H9 (cell line): ENCODE results near the gene LRRC15. TPM values are rescaled to one million over a fixed set of nuclear protein-coding genes. Genes with fewer than 3 reads are reported as not detected.

Source experiments
- DNase-seq: peaks from one replicate; pipeline ENCODE4 v3.0.0-alpha.2; 2017
- H2AFZ ChIP-seq: one replicate; pipeline ENCODE4 v1.6.1; 2013; ENCODE audit warnings: mild to moderate bottlenecking, low read length, control low read depth, moderate library complexity
- H2AK5ac ChIP-seq: 2 replicates; pipeline ENCODE4 v1.6.1; 2013; ENCODE audit warnings: low read length, control low read depth, mixed read lengths; ENCODE audit not compliant: insufficient read length
- H2BK120ac ChIP-seq: one replicate; pipeline ENCODE4 v1.6.1; 2013; ENCODE audit warnings: low read depth, mild to moderate bottlenecking, low read length, control low read depth, inconsistent platforms; ENCODE audit not compliant: poor library complexity, severe bottlenecking
- H2BK12ac ChIP-seq: 2 replicates; pipeline ENCODE4 v1.6.1; 2013; ENCODE audit warnings: low read length, control low read depth, mixed read lengths, low read depth; ENCODE audit not compliant: insufficient read length
- H2BK15ac ChIP-seq: 2 replicates; pipeline ENCODE4 v1.6.1; 2013; ENCODE audit warnings: low read depth, low read length, control low read depth
- H2BK20ac ChIP-seq: one replicate; pipeline ENCODE4 v1.6.1; 2013; ENCODE audit warnings: low read depth, mild to moderate bottlenecking, low read length, control low read depth, inconsistent platforms; ENCODE audit not compliant: poor library complexity, severe bottlenecking
- H2BK5ac ChIP-seq: 2 replicates; pipeline ENCODE4 v1.6.1; 2013; ENCODE audit warnings: low read length, control low read depth, mixed read lengths; ENCODE audit not compliant: insufficient read length
- H3K14ac ChIP-seq: 2 replicates; pipeline ENCODE4 v1.6.1; 2013; ENCODE audit warnings: low read length, control low read depth; ENCODE audit not compliant: insufficient read depth
- H3K18ac ChIP-seq: 2 replicates; pipeline ENCODE4 v1.6.1; 2013; ENCODE audit warnings: low read depth, mild to moderate bottlenecking, mixed read lengths, low read length, control low read depth; ENCODE audit not compliant: insufficient read length
- H3K23ac ChIP-seq: 2 replicates; pipeline ENCODE4 v1.6.1; 2013; ENCODE audit warnings: low read length, control low read depth, mixed read lengths, low read depth; ENCODE audit not compliant: insufficient read length
- H3K23me2 ChIP-seq: 2 replicates; pipeline ENCODE4 v1.6.1; 2013; ENCODE audit warnings: low read depth, mild to moderate bottlenecking, mixed read lengths, low read length, control low read depth; ENCODE audit not compliant: insufficient read length, poor library complexity, severe bottlenecking
- H3K27ac ChIP-seq: 2 replicates; pipeline ENCODE4 v1.5.1; 2013; ENCODE audit warnings: low read length, control low read depth, mixed read lengths, low read depth; ENCODE audit not compliant: insufficient read length
- H3K27me3 ChIP-seq: 2 replicates; pipeline ENCODE4 v1.6.1; 2013; ENCODE audit warnings: low read length, control low read depth, inconsistent platforms; ENCODE audit not compliant: insufficient read depth
- H3K4ac ChIP-seq: 2 replicates; pipeline ENCODE4 v1.6.1; 2013; ENCODE audit warnings: low read depth, mild to moderate bottlenecking, control low read depth, inconsistent platforms, low read length, moderate library complexity
- H3K4me1 ChIP-seq: 2 replicates; pipeline ENCODE4 v1.6.1; 2013; ENCODE audit warnings: low read length, control low read depth, inconsistent platforms; ENCODE audit not compliant: insufficient read depth
- H3K4me2 ChIP-seq: 2 replicates; pipeline ENCODE4 v1.6.1; 2013; ENCODE audit warnings: low read length, control low read depth, mixed read lengths; ENCODE audit not compliant: insufficient read length, insufficient read depth
- H3K56ac ChIP-seq: 2 replicates; pipeline ENCODE4 v1.6.1; 2013; ENCODE audit warnings: low read depth, mild to moderate bottlenecking, mixed read lengths, low read length, control low read depth; ENCODE audit not compliant: insufficient read length
- H3K79me1 ChIP-seq: 2 replicates; pipeline ENCODE4 v1.6.1; 2013; ENCODE audit warnings: low read depth, mild to moderate bottlenecking, moderate library complexity, low read length, control low read depth, inconsistent platforms; ENCODE audit not compliant: insufficient read depth, poor library complexity, severe bottlenecking
- H3K79me2 ChIP-seq: 2 replicates; pipeline ENCODE4 v1.6.1; 2013; ENCODE audit warnings: low read length, control low read depth, inconsistent platforms; ENCODE audit not compliant: insufficient read depth
- H3K9ac ChIP-seq: 2 replicates; pipeline ENCODE4 v1.6.1; 2013; ENCODE audit warnings: low read length, control low read depth, mixed read lengths; ENCODE audit not compliant: insufficient read length; ENCODE audit errors: extremely low read depth
- H3K9me3 ChIP-seq: one replicate; pipeline ENCODE4 v1.6.1; 2013; ENCODE audit warnings: low read depth, low read length, inconsistent platforms; ENCODE audit not compliant: control insufficient read depth
- H3T11ph ChIP-seq: one replicate; pipeline ENCODE4 v1.6.1; 2013; ENCODE audit warnings: mild to moderate bottlenecking, low read length, control low read depth, inconsistent platforms
- H4K20me1 ChIP-seq: one replicate; pipeline ENCODE4 v1.6.1; 2013; ENCODE audit not compliant: control insufficient read depth, insufficient read length, insufficient read depth
- H4K5ac ChIP-seq: 2 replicates; pipeline ENCODE4 v1.6.1; 2013; ENCODE audit warnings: low read depth, mild to moderate bottlenecking, mixed read lengths, low read length, control low read depth; ENCODE audit not compliant: insufficient read length
- H4K8ac ChIP-seq: replicated peaks from 2 replicates; pipeline ENCODE4 v1.6.1; 2013; ENCODE audit warnings: low read length, control low read depth, mixed read lengths, low read depth; ENCODE audit not compliant: insufficient read length
- H4K91ac ChIP-seq: 2 replicates; pipeline ENCODE4 v1.6.1; 2013; ENCODE audit warnings: low read depth, mild to moderate bottlenecking, moderate library complexity, mixed read lengths, low read length, control low read depth; ENCODE audit not compliant: insufficient read length
- H3K27ac Mint-ChIP-seq, 3 experiments: 2 replicates in 2 of 3; 3 replicates in 1 of 3; pipeline ENCODE4 v1.8.0; 2020 to 2021; ENCODE audit warnings: mixed read lengths in 3 of 3, mild to moderate bottlenecking in 1 of 3, moderate library complexity in 1 of 3
- H3K27me3 Mint-ChIP-seq: 2 replicates; pipeline ENCODE4 v1.8.0; 2021; ENCODE audit warnings: low read depth, mild to moderate bottlenecking, moderate library complexity, mixed read lengths
- H3K36me3 Mint-ChIP-seq, 3 experiments: 2 replicates in 2 of 3; 3 replicates in 1 of 3; pipeline ENCODE4 v1.8.0; 2020 to 2021; ENCODE audit warnings: low read depth in 3 of 3, mixed read lengths in 3 of 3; ENCODE audit not compliant: insufficient read depth in 1 of 3
- H3K4me1 Mint-ChIP-seq, 2 experiments: 2 replicates each; pipeline ENCODE4 v1.8.0; 2020; ENCODE audit warnings: mixed read lengths in 2 of 2
- H3K4me3 Mint-ChIP-seq, 2 experiments: 2 replicates in 1 of 2; 3 replicates in 1 of 2; pipeline ENCODE4 v1.8.0; 2020 to 2021; ENCODE audit warnings: mild to moderate bottlenecking in 2 of 2, mixed read lengths in 2 of 2, moderate library complexity in 1 of 2
- H3K9me3 Mint-ChIP-seq, 2 experiments: 2 replicates in 1 of 2; 3 replicates in 1 of 2; pipeline ENCODE4 v1.8.0; 2020; ENCODE audit warnings: mild to moderate bottlenecking in 2 of 2, mixed read lengths in 2 of 2, moderate library complexity in 1 of 2
- WGBS: extraction: QIAGEN DNeasy Blood & Tissue Kit; methylation state at CpG from one replicate; pipeline ENCODE4 v1.1.7; 2013; ENCODE audit warnings: missing lambda C conversion rate, low lambda C conversion rate, mixed read lengths; ENCODE audit not compliant: insufficient read length; ENCODE audit errors: extremely low coverage; 5-methylcytosine and 5-hydroxymethylcytosine counted together
- total RNA-seq: library from RNA; stranded (reverse); gene quantifications from 2 replicates; pipeline ENCODE4 v1.2.1, GENCODE V29; 2021
- TF ChIP-seq, protein P1 (sequence below): fragments of 200-600 bp; sonication (generic); conservative IDR thresholded peaks from 3 replicates; pipeline ENCODE4 v1.8.0; 2021; ENCODE audit warnings: antibody characterized with exemption, mild to moderate bottlenecking

The LRRC15 gene
- total RNA-seq, 1 experiment from 2014 or later, result 0.07 TPM

DNA sequence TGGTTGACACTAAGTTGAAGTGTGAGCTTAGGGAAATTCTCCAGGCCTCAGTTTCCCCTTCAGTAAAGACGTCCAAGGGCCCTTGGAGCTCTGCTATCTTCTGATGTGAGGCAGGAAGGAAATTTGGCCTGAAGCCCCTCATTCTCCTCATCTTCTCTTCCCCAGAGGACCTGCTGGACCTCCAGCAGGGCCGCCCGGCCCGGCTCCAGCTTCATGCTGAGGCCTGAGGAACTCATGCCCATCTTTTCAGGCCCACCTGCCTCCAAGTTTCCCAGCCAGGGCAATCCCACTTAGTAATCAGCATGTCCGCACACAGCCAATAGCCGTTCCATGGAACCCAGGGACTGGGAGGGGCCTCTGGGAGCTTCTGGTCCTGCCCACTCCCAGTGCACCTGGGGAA, 4.0 kb downstream of the LRRC15 start:
- no peak overlapping the region for H4K8ac ChIP-seq
- H3K9me3 ChIP-seq, result no peaks in the 10 kb centered on the region
- Mint-ChIP-seq H3K4me1 (peaks cover 20 to 29% of the 10 kb centered on the region in 2 experiments), H3K9me3 (no peaks in the 10 kb centered on the region), H3K27me3 (peaks cover 20% of the 10 kb centered on the region), H3K27ac (peak overlapping the region in 1 of 3 experiments; percentile 82; a peak in 1 of 7 replicates), H3K36me3 (no peaks in the 10 kb centered on the region), H3K4me3 (no peak overlapping the region)
- H2AK5ac ChIP-seq, result no peak overlapping the region
- no peak overlapping the region for H3K4me2 ChIP-seq
- H3K18ac ChIP-seq, result no peak overlapping the region
- H4K20me1 ChIP-seq, result no peaks in the 10 kb centered on the region
- H2BK5ac ChIP-seq, result no peak overlapping the region
- H3K4ac ChIP-seq, result no peak overlapping the region
- H3K23ac ChIP-seq, result no peak overlapping the region
- no peak overlapping the region for H3K14ac ChIP-seq
- TF ChIP-seq, protein P1, sequence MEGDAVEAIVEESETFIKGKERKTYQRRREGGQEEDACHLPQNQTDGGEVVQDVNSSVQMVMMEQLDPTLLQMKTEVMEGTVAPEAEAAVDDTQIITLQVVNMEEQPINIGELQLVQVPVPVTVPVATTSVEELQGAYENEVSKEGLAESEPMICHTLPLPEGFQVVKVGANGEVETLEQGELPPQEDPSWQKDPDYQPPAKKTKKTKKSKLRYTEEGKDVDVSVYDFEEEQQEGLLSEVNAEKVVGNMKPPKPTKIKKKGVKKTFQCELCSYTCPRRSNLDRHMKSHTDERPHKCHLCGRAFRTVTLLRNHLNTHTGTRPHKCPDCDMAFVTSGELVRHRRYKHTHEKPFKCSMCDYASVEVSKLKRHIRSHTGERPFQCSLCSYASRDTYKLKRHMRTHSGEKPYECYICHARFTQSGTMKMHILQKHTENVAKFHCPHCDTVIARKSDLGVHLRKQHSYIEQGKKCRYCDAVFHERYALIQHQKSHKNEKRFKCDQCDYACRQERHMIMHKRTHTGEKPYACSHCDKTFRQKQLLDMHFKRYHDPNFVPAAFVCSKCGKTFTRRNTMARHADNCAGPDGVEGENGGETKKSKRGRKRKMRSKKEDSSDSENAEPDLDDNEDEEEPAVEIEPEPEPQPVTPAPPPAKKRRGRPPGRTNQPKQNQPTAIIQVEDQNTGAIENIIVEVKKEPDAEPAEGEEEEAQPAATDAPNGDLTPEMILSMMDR, result no peak
- WGBS, result no CpG with 5 or more reads among the region's 6 CpGs
- no peak overlapping the region for H4K5ac ChIP-seq
- H3K27ac ChIP-seq, result no peak overlapping the region
- H3K23me2 ChIP-seq, result no peaks in the 10 kb centered on the region
- H4K91ac ChIP-seq, result no peak overlapping the region
- H3K4me1 ChIP-seq, result no peaks in the 10 kb centered on the region
- no peaks in the 10 kb centered on the region for H3K79me2 ChIP-seq
- no peaks in the 10 kb centered on the region; the same call in 1 of the 2 replicates for H3K27me3 ChIP-seq
- DNase-seq, result no peak
- H3K56ac ChIP-seq, result no peak overlapping the region
- no peak overlapping the region for H3K9ac ChIP-seq
- H3K79me1 ChIP-seq, result no peaks in the 10 kb centered on the region
- H2BK12ac ChIP-seq, result no peak overlapping the region
- no peak overlapping the region for H2AFZ ChIP-seq
- H3T11ph ChIP-seq, result no peak overlapping the region
- no peak overlapping the region for H2BK120ac ChIP-seq
- no peak overlapping the region for H2BK20ac ChIP-seq
- no peak overlapping the region for H2BK15ac ChIP-seq
